H1 (cell line): ENCODE results near the gene ARL14EPL. TPM values are rescaled to one million over a fixed set of nuclear protein-coding genes. Genes with fewer than 3 reads are reported as not detected.

Experiments
- polyA plus RNA-seq, 7 experiments: library from polyadenylated mRNA; depleted of rRNA in 3 of 7; stranded (reverse) in 5 of 7; unstranded in 2 of 7; fragments of >200 nt in 5 of 7; fragments of 200-250 nt in 2 of 7; gene quantifications; 1 replicate in 5 of 7; 2 replicates in 1 of 7; 4 replicates in 1 of 7; pipeline versions ENCODE4 v1.2.1 to v1.2.3, GENCODE V29; 2011 to 2013; ENCODE audit warnings: missing spikeins in 2 of 7, mixed read lengths in 2 of 7
- total RNA-seq: library from RNA; stranded (reverse); fragmentation: NEBNext Ultra II Directional; extraction: Animal tissue kit (Norgen Biotek cat#: 25700); gene quantifications from 2 replicates; pipeline ENCODE4 v1.2.1, GENCODE V29; 2021
- TF ChIP-seq, protein P1 (sequence below), 3 experiments: IDR thresholded peaks; 1 replicate in 2 of 3; 2 replicates in 1 of 3; pipeline versions ENCODE4 v1.5.1 to v1.6.1; 2011; ENCODE audit warnings: low read length in 3 of 3, mild to moderate bottlenecking in 3 of 3, inconsistent platforms in 2 of 3, low read depth in 1 of 3, moderate library complexity in 1 of 3; ENCODE audit not compliant: insufficient read depth in 1 of 3; ENCODE audit errors: control extremely low read depth in 1 of 3
- TF ChIP-seq, protein P2 (sequence below): IDR thresholded peaks from 2 replicates; pipeline ENCODE4 v1.6.1; 2012; ENCODE audit warnings: low read length, inconsistent platforms

Gene ARL14EPL
- total and polyA plus RNA-seq, 2 of the 8 experiments (the other 6 are each of a cell fraction or from before 2014, with no cell fraction given) = not detected

DNA sequence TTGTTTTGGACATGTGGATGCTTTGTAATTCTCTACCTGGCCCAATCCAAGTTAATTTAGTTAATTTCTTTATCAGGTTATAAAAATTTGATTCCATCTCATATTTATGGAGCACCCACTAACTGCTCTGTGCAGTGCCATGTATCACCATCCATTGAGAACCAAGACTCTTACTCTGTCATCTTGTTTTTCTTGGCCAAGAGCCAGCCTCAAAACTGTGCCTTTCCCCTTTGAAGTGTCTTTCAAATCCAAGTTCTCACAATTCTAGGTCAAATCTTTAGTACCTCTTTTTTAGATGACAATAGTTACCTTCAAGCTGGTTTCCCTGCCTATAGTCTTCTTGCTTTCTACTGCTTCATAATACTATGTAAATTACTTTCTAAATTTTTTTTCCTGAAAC lies 55.8 kb downstream of the ARL14EPL start (continued):
- TF ChIP-seq, protein P1, sequence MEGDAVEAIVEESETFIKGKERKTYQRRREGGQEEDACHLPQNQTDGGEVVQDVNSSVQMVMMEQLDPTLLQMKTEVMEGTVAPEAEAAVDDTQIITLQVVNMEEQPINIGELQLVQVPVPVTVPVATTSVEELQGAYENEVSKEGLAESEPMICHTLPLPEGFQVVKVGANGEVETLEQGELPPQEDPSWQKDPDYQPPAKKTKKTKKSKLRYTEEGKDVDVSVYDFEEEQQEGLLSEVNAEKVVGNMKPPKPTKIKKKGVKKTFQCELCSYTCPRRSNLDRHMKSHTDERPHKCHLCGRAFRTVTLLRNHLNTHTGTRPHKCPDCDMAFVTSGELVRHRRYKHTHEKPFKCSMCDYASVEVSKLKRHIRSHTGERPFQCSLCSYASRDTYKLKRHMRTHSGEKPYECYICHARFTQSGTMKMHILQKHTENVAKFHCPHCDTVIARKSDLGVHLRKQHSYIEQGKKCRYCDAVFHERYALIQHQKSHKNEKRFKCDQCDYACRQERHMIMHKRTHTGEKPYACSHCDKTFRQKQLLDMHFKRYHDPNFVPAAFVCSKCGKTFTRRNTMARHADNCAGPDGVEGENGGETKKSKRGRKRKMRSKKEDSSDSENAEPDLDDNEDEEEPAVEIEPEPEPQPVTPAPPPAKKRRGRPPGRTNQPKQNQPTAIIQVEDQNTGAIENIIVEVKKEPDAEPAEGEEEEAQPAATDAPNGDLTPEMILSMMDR (IDR thresholded peaks at IDR 0.05; ENCODE audit: control extremely low read depth in 1 of 3, insufficient read depth in 1 of 3, low read depth in 1 of 3, low read length in 3 of 3) = no peak
- TF ChIP-seq, protein P2, sequence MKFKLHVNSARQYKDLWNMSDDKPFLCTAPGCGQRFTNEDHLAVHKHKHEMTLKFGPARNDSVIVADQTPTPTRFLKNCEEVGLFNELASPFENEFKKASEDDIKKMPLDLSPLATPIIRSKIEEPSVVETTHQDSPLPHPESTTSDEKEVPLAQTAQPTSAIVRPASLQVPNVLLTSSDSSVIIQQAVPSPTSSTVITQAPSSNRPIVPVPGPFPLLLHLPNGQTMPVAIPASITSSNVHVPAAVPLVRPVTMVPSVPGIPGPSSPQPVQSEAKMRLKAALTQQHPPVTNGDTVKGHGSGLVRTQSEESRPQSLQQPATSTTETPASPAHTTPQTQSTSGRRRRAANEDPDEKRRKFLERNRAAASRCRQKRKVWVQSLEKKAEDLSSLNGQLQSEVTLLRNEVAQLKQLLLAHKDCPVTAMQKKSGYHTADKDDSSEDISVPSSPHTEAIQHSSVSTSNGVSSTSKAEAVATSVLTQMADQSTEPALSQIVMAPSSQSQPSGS = no peak
